PC-9 (cell line): ENCODE measurements around the gene APCDD1.

Experiments used
- CTCF ChIP-seq: fragments of 200-600 bp; sonication (generic); conservative IDR thresholded peaks from 2 replicates; pipeline ENCODE4 v1.6.1; 2017; ENCODE audit warnings: mixed run types, antibody characterized with exemption, mild to moderate bottlenecking, moderate library complexity
- EZH2 ChIP-seq: fragments of 200-600 bp; sonication (generic); IDR thresholded peaks from 2 replicates; pipeline ENCODE4 v1.8.0; 2017; ENCODE audit warnings: antibody characterized with exemption, low read depth

DNA sequence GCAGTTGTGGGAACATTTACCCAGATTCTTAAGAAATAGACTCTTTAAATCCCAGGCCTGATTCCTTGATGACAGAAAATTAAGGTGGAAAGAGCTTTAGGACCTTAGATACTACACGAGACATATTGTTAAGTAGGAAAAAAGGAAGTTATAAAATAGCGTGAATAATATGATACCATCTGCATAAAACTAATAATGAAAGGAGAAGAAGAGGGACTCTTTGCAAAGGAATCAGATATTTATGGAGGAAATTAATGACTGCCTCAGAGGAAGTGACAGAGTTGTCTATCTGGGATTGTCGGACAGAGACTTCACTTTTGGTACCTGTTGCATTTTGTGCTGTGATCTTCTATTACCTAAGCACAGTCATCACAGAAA, 20.8 kb downstream of the APCDD1 start:
- TF ChIP-seq CTCF (no peak), EZH2 (no peak)
